ENCODE results near the gene NFKBIL1. TPM values are rescaled to one million over a fixed set of nuclear protein-coding genes. Genes with fewer than 3 reads are reported as not detected.

Gene NFKBIL1
- total and polyA plus RNA-seq, 9 of the 15 experiments (the other 6 are each of a cell fraction or from before 2014, with no cell fraction given): 0.49 to 33.1 (median 7.6) TPM

DNA sequence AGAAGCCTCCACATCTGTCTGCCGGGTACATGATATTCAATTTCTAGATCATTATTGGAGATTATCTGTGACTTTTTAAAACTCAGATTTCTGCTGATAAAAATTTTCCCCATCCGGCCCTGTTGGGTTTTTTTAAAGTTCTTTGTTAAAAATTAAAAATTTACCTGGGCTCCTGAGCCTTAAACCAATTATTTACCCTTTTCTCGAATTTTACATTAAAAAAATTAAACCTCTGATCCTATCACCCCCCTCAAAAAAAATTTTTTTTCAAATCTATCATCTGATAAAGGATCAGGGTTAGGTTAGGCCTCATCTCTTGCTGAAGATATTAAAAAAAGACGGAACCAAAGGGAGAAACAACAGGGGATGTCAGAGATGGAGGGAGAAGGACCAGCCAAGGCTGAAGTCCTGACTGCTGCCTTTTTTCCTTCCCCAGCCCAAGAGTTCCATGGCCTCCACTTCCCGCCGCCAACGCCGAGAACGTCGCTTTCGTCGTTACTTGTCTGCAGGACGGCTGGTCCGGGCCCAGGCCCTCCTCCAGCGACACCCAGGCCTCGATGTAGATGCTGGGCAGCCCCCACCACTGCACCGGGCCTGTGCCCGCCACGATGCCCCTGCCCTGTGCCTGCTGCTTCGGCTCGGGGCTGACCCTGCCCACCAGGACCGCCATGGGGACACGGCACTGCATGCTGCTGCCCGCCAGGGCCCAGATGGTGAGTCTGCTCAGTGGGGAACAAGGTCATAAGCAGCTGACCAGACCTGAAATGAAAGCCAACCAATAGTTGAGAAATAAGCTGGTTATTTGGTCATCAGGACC, 527 bp downstream of the NFKBIL1 start (continued):
- TF ChIP-seq SFPQ (IDR thresholded peaks at IDR 0.05; ENCODE audit: low read depth, low read length) (no peak), SNRNP70 (optimal IDR thresholded peaks at IDR 0.05; ENCODE audit: low read depth, low read length) (no peak), ZFP36 (IDR thresholded peaks at IDR 0.05; ENCODE audit: low read depth, low read length, partially characterized antibody) (no peak)

- H3K4me1 ChIP-seq (replicated peaks in 1 of 2; ENCODE audit: control insufficient read depth in 2 of 2, insufficient read depth in 2 of 2, low read length in 2 of 2): peaks cover 9 to 10% of the 10 kb centered on the region in 2 experiments; a peak in 4 of 5 replicates
- peak overlapping the region; percentile 76 for H2AFZ ChIP-seq (ENCODE audit: low read depth, low read length)
- peaks cover 24% of the 10 kb centered on the region for H3K79me2 ChIP-seq (ENCODE audit: control insufficient read depth, insufficient read depth, low read length)
- H3K4me3 ChIP-seq: peak overlapping the region; percentile 52
- no peaks in the 10 kb centered on the region for H3K9me3 ChIP-seq (replicated peaks; ENCODE audit: control insufficient read depth, insufficient read depth, low read depth, low read length)
- 72% methylated on average over 2 of the region's 2 CpGs for WGBS (ENCODE audit: insufficient coverage, low coverage, missing lambda C conversion rate)
- no peaks in the 10 kb centered on the region for H3K9me1 ChIP-seq (ENCODE audit: control insufficient read depth, insufficient read depth, low read length)
- peak overlapping the region; percentile 96 for H3K4me2 ChIP-seq (ENCODE audit: insufficient read depth, low read length)
- no peaks in the 10 kb centered on the region for H4K20me1 ChIP-seq (replicated peaks; ENCODE audit: control insufficient read depth, insufficient read depth, low read length)
- ATAC-seq (no peak), FAIRE-seq (no peak), DNase-seq (ENCODE audit: extremely low read depth in 1 of 4, low spot score in 3 of 4) (no peak)
- peak overlapping the region; percentile 81 for H3K27ac ChIP-seq (ENCODE audit: extremely low read depth, low read depth, low read length)
- no TSS peak for BruUV-seq (replicated peaks)
- peaks cover 35% of the 10 kb centered on the region for H3K36me3 ChIP-seq (ENCODE audit: control insufficient read depth, insufficient read depth, low read length)
- in situ Hi-C loops (cut with MboI) (loop anchor here (5.0 to 25.0 kb wide), 3 partner anchors 49 to 1414 kb away; partner anchors contain the start of genes BRD2, C6orf47, GPANK1 and HLA-DMA), intact Hi-C loops (cut with micrococcal nuclease) (loop anchor here (10.0 kb wide), 1 partner anchor 226 kb away; the partner anchor contains the start of gene VWA7)
- H3K9ac ChIP-seq (ENCODE audit: insufficient read depth in 1 of 2, low read depth in 2 of 2, low read length in 2 of 2): peak overlapping the region; percentile 91 to 96
- POLR2A ChIA-PET: interaction anchor here (0.6 to 5.7 kb wide), 17 partner anchors 10 to 288 kb away, joined by 3 to 38 read pairs (median 4); partner anchors contain the start of genes BAG6 and GPANK1
- H3K27me3 ChIP-seq (ENCODE audit: control insufficient read depth in 2 of 2, insufficient read depth in 2 of 2, low read length in 2 of 2): no peaks in the 10 kb centered on the region
- CTCF ChIA-PET (ENCODE audit: low intra/inter-chr PET ratio): interaction anchor here (0.5 to 0.9 kb wide), 2 partner anchors 43 to 48 kb away, joined by 3 read pairs; no protein-coding TSS in a partner anchor
- TF ChIP-seq ELF2 (CRISPR knock-in tag; IDR thresholded peaks at IDR 0.05) (no peak), HMBOX1 (IDR thresholded peaks at IDR 0.05) (peak; percentile 58; the same call in 1 of the 2 replicates), XRCC5 (IDR thresholded peaks at IDR 0.05; ENCODE audit: low read depth, low read length) (no peak), TEAD4 (IDR thresholded peaks at IDR 0.05; ENCODE audit: low read length) (0 out of 2 replicates have a peak, but pooled peaks have one; percentile 1), TEAD4 (CRISPR knock-in tag; IDR thresholded peaks at IDR 0.05; ENCODE audit: borderline replicate concordance) (no peak), E2F4 (CRISPR knock-in tag; IDR thresholded peaks at IDR 0.05; ENCODE audit: low read depth) (0 out of 2 replicates have a peak, but pooled peaks have one; percentile 6), BMI1 (IDR thresholded peaks at IDR 0.05; ENCODE audit: low read length) (no peak), BRD4 (IDR thresholded peaks at IDR 0.05) (no peak), SP1 (CRISPR knock-in tag; IDR thresholded peaks at IDR 0.05) (no peak), HDGF (IDR thresholded peaks at IDR 0.05) (0 out of 2 replicates have a peak, but pooled peaks have one; percentile 4), PTBP1 (IDR thresholded peaks at IDR 0.05; ENCODE audit: low read depth, low read length) (no peak), EP300 (IDR thresholded peaks at IDR 0.05; ENCODE audit: low read length) (no peak)
- TF ChIP-seq, protein P1, sequence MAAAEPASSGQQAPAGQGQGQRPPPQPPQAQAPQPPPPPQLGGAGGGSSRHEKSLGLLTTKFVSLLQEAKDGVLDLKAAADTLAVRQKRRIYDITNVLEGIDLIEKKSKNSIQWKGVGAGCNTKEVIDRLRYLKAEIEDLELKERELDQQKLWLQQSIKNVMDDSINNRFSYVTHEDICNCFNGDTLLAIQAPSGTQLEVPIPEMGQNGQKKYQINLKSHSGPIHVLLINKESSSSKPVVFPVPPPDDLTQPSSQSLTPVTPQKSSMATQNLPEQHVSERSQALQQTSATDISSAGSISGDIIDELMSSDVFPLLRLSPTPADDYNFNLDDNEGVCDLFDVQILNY (CRISPR knock-in tag; IDR thresholded peaks at IDR 0.05): peak; percentile 1; the same call in 1 of the 2 replicates
Observed at GRCh38 chr6:31548544-31548873, 1.1 kb downstream of the NFKBIL1 start.
